H1 (cell line): ENCODE measurements around the gene CPNE4. TPM values are rescaled to one million over a fixed set of nuclear protein-coding genes. Genes with fewer than 3 reads are reported as not detected.

ENCODE experiments used
- BACH1 ChIP-seq: IDR thresholded peaks from 2 replicates; pipeline ENCODE4 v1.6.1; 2012; ENCODE audit warnings: low read length, improper control_type of control experiment
- CHD1 ChIP-seq: IDR thresholded peaks from 2 replicates; pipeline ENCODE4 v1.6.1; 2012; ENCODE audit warnings: low read depth, low read length, improper control_type of control experiment
- CREB1 ChIP-seq: IDR thresholded peaks from 2 replicates; pipeline ENCODE4 v1.6.1; 2012; ENCODE audit warnings: inconsistent platforms
- HDAC2 ChIP-seq, 2 experiments: fragments of 300-600 bp in 1 of 2; sonication (generic) in 1 of 2; IDR thresholded peaks; 2 replicates each; pipeline ENCODE4 v1.6.1; 2011 to 2012; ENCODE audit warnings: low read depth in 2 of 2, low read length in 2 of 2, mild to moderate bottlenecking in 2 of 2, moderate library complexity in 2 of 2, borderline replicate concordance in 1 of 2, inconsistent platforms in 1 of 2
- POLR2AphosphoS5 ChIP-seq: IDR thresholded peaks from 2 replicates; pipeline ENCODE4 v1.6.1; 2011; ENCODE audit warnings: low read depth, low read length
- SP2 ChIP-seq: IDR thresholded peaks from 2 replicates; pipeline ENCODE4 v1.6.1; 2012; ENCODE audit warnings: mild to moderate bottlenecking, low read length, inconsistent platforms
- YY1 ChIP-seq: IDR thresholded peaks from 2 replicates; pipeline ENCODE4 v1.6.1; 2011; ENCODE audit warnings: low read depth, mild to moderate bottlenecking, low read length
- polyA plus RNA-seq, 7 experiments: library from polyadenylated mRNA; depleted of rRNA in 3 of 7; stranded (reverse) in 5 of 7; unstranded in 2 of 7; fragments of >200 nt in 5 of 7; fragments of 200-250 nt in 2 of 7; gene quantifications; 1 replicate in 5 of 7; 2 replicates in 1 of 7; 4 replicates in 1 of 7; pipeline versions ENCODE4 v1.2.1 to v1.2.3, GENCODE V29; 2011 to 2013; ENCODE audit warnings: missing spikeins in 2 of 7, mixed read lengths in 2 of 7
- total RNA-seq: library from RNA; stranded (reverse); fragmentation: NEBNext Ultra II Directional; extraction: Animal tissue kit (Norgen Biotek cat#: 25700); gene quantifications from 2 replicates; pipeline ENCODE4 v1.2.1, GENCODE V29; 2021
- TF ChIP-seq, protein P1 (sequence below): IDR thresholded peaks from 2 replicates; pipeline ENCODE4 v1.6.1; 2012; ENCODE audit warnings: inconsistent platforms
- TF ChIP-seq, protein P2 (sequence below): IDR thresholded peaks from 2 replicates; pipeline ENCODE4 v1.6.1; 2012; ENCODE audit warnings: low read length, inconsistent platforms

CPNE4 gene
- total and polyA plus RNA-seq, 2 of the 8 experiments (the other 6 are each of a cell fraction or from before 2014, with no cell fraction given), result 0.82 to 3.8 TPM

DNA sequence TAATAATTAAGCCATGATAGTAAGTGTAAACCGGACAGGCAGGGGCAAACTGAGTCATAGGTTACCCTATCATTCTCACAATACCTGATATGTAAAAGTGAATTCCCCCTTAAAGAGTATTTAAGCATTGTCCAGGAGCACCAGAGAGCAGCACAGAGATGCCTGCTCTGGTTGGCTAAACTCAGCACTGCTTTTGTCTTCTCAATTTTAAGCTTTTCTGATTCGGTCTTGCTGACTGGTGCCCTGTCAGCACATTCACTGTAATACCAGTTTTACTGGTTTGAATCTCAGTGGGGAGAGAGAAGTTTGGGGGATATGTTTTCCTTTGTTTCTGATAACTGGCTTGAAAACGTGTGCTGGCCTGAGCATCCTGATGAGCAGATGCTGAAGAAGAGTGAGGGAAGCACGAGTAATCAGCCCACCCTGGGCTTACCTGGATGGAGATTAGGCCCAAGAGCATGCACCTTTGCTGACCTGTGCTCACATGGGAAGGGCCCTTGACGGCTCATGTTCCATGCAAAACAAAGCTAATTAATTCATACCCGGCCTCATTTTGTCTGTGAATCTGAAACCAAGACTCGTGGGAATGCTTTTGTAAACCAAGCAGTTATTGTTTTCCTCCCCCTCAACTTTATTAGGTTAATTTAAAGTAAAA lies 323.6 kb downstream of the CPNE4 start (continued):
- TF ChIP-seq, protein P1, sequence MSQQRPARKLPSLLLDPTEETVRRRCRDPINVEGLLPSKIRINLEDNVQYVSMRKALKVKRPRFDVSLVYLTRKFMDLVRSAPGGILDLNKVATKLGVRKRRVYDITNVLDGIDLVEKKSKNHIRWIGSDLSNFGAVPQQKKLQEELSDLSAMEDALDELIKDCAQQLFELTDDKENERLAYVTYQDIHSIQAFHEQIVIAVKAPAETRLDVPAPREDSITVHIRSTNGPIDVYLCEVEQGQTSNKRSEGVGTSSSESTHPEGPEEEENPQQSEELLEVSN, result peak; percentile 76
- TF ChIP-seq SP2, result no peak
- 0 out of 2 replicates have a peak, but pooled peaks have one; percentile 8 for TF ChIP-seq CREB1
- TF ChIP-seq, protein P2, sequence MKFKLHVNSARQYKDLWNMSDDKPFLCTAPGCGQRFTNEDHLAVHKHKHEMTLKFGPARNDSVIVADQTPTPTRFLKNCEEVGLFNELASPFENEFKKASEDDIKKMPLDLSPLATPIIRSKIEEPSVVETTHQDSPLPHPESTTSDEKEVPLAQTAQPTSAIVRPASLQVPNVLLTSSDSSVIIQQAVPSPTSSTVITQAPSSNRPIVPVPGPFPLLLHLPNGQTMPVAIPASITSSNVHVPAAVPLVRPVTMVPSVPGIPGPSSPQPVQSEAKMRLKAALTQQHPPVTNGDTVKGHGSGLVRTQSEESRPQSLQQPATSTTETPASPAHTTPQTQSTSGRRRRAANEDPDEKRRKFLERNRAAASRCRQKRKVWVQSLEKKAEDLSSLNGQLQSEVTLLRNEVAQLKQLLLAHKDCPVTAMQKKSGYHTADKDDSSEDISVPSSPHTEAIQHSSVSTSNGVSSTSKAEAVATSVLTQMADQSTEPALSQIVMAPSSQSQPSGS, result no peak
- TF ChIP-seq POLR2AphosphoS5, result no peak
- TF ChIP-seq YY1, result no peak
- no peak for TF ChIP-seq HDAC2 (IDR thresholded peaks at IDR 0.05; ENCODE audit: borderline replicate concordance in 1 of 2, low read depth in 2 of 2, low read length in 2 of 2)
- TF ChIP-seq CHD1, result no peak
- TF ChIP-seq BACH1, result no peak
